Transverse colon (tissue), 4 donors: Measurements from ENCODE around the gene CMPK1. TPM values are rescaled to one million over a fixed set of nuclear protein-coding genes. Genes with fewer than 3 reads are reported as not detected.

Experiments used
- DNase-seq: peaks from one replicate; pipeline ENCODE4 v3.0.0-alpha.2; 2019
- H3K27ac ChIP-seq, 4 donors: fragments of 200-600 bp; sonication (generic); 2 replicates each; pipeline ENCODE4 v1.5.1; 2016 to 2018; ENCODE audit warnings: inconsistent platforms in 4 of 4
- H3K27me3 ChIP-seq: fragments of 200-600 bp; sonication (generic); 2 replicates; pipeline ENCODE4 v1.5.1; 2017; ENCODE audit warnings: inconsistent platforms
- H3K36me3 ChIP-seq, 4 donors: fragments of 200-600 bp; sonication (generic); 2 replicates each; pipeline ENCODE4 v1.5.1; 2017 to 2019; ENCODE audit warnings: inconsistent platforms in 4 of 4
- H3K4me1 ChIP-seq, 4 donors: fragments of 200-600 bp; sonication (generic); 2 replicates each; pipeline ENCODE4 v1.5.1; 2017 to 2020; ENCODE audit warnings: inconsistent platforms in 4 of 4
- H3K4me3 ChIP-seq, 4 donors: fragments of 200-600 bp; sonication (generic); 1 replicate in 1 of 4; 2 replicates in 3 of 4; pipeline versions ENCODE4 v1.5.1 to v1.6.1; 2017 to 2019; ENCODE audit warnings: inconsistent platforms in 4 of 4
- H3K9me3 ChIP-seq, 2 donors: fragments of 200-600 bp; sonication (generic); 2 replicates each; pipeline ENCODE4 v1.5.1; 2017 to 2019; ENCODE audit warnings: inconsistent platforms in 2 of 2
- CTCF ChIP-seq, 5 experiments: fragments of 200-600 bp in 3 of 5; fragments of 450-650 bp in 2 of 5; sonication (generic) in 3 of 5; IDR thresholded peaks; 1 replicate in 2 of 5; 2 replicates in 3 of 5; pipeline ENCODE4 v1.5.1; 2016 to 2017; ENCODE audit warnings: antibody characterized with exemption in 5 of 5, inconsistent platforms in 3 of 5, mild to moderate bottlenecking in 2 of 5, moderate library complexity in 1 of 5
- EP300 ChIP-seq: sonication (generic); formaldehyde crosslinking; IDR thresholded peaks from one replicate; pipeline ENCODE4 v1.6.1; 2017; ENCODE audit warnings: antibody characterized with exemption, low read depth
- POLR2A ChIP-seq: fragments of 450-650 bp; IDR thresholded peaks from one replicate; pipeline ENCODE4 v1.6.1; 2016; ENCODE audit warnings: antibody characterized with exemption, mild to moderate bottlenecking, moderate library complexity
- POLR2AphosphoS5 ChIP-seq, 3 donors: sonication (generic); formaldehyde crosslinking; IDR thresholded peaks; one replicate each; pipeline ENCODE4 v1.6.1; 2016; ENCODE audit warnings: antibody characterized with exemption in 3 of 3
- WGBS, 2 donors: methylation state at CpG; one replicate each; pipeline ENCODE4 v1.1.5; 2018; ENCODE audit warnings: low coverage in 1 of 2; 5-methylcytosine and 5-hydroxymethylcytosine counted together
- in situ Hi-C, 4 donors: fragments of 200-750 bp; cut with MboI; loops; one replicate each; pipeline versions ENCODE4 v1.15.0 to v1.15.1; 2017; ENCODE audit warnings: low sequenced_read_pairs in 3 of 4, low pct_ligation_motif_present in 1 of 4, low pct_unique_long_range_greater_than_20kb in 1 of 4
- intact Hi-C: fragments of 100-400 bp; cut with DNase I; formaldehyde crosslinking; loops from one replicate; pipeline ENCODE4 v1.15.1; 2023; ENCODE audit warnings: low total_unique reads
- total RNA-seq, 4 donors: library from RNA; depleted of rRNA; stranded (reverse); fragments of >200 nt; gene quantifications; one replicate each; pipeline ENCODE4 v1.1.0, GENCODE V29; 2016

CMPK1 gene
- total RNA-seq, 4 donors from 2014 or later: 71.6 to 162 (median 109) TPM

- peaks cover 5 to 15% (median 10%) of the 10 kb centered on the region in 4 donors for H3K4me1 ChIP-seq
- H3K27ac ChIP-seq: no peak overlapping the region
- WGBS, 2 donors: 57 to 63% methylated on average over 1 of the region's 1 CpG
- TF ChIP-seq POLR2AphosphoS5 (IDR thresholded peaks at IDR 0.05) (no peak), EP300 (no peak), CTCF (IDR thresholded peaks at IDR 0.05) (no peak), POLR2A (no peak)
- H3K27me3 ChIP-seq: no peaks in the 10 kb centered on the region
- in situ Hi-C loops: no loop called here
- no peaks in the 10 kb centered on the region for H3K9me3 ChIP-seq
- H3K4me3 ChIP-seq: no peak overlapping the region
- no peak for DNase-seq
- H3K36me3 ChIP-seq: peaks cover 0 to 4% (median 0%) of the 10 kb centered on the region in 4 donors
- intact Hi-C loops: no loop called here
Observed at GRCh38 chr1:47348246-47348645, 14.7 kb downstream of the CMPK1 start.

DNA sequence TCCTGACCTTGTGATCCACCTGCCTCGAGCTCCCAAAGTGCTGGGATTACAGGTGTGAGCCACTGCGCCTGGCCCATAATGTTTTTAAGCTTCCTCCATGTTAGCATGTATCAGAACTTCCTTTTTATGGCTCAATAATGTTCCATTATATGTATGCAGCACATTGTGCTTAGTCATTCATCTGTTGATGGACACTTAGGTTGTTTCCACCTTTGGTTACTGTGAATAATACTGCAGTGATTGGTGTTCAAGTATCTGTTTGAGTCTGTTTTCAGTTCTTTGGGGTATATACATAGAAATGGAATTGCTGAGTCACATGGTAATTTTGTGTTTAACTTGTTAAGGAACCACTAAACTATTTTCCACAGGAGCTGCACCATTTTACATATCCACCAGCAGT lies 17.7 kb downstream of the CMPK1 start:
- no peak for DNase-seq
- no peaks in the 10 kb centered on the region for H3K27me3 ChIP-seq
- H3K36me3 ChIP-seq: no peaks in the 10 kb centered on the region
- peaks cover 5 to 20% (median 10%) of the 10 kb centered on the region in 4 donors for H3K4me1 ChIP-seq
- H3K9me3 ChIP-seq: no peaks in the 10 kb centered on the region
- intact Hi-C loops (no loop called here), in situ Hi-C loops (no loop called here)
- H3K27ac ChIP-seq: no peak overlapping the region
- WGBS, 2 donors: 80 to 92% methylated on average over 1 to 2 of the region's 2 CpGs
- TF ChIP-seq POLR2AphosphoS5 (IDR thresholded peaks at IDR 0.05) (no peak), CTCF (IDR thresholded peaks at IDR 0.05) (no peak), POLR2A (no peak), EP300 (no peak)
- no peak overlapping the region for H3K4me3 ChIP-seq

DNA sequence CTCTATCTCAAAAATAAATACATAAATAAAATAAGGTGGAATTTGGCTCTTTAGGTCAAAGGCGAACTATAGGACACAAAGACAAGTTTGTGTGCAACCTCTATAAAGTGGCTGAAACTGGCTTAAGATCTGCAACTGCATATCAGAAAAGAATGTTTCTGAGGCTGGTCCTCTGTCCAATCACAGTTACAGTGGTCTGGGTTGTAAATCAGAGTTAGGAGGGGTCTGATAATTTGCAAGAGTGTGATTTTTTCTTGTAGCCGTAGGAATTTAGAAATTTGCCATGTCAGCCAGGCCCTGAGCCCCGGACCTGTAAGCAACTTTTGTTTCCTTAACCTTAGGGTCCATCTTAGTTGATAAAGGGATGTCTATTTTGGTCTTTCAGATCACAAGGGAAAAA lies 27.8 kb downstream of the CMPK1 start:
- Histone ChIP-seq H3K27ac (no peak overlapping the region), H3K4me1 (peaks cover 0 to 3% (median 0%) of the 10 kb centered on the region in 4 donors), H3K4me3 (no peak overlapping the region), H3K36me3 (no peaks in the 10 kb centered on the region), H3K27me3 (no peaks in the 10 kb centered on the region), H3K9me3 (no peaks in the 10 kb centered on the region)
- WGBS, 2 donors: 65 to 67% methylated on average over 2 to 3 of the region's 3 CpGs
- intact Hi-C loops: no loop called here
- no peak for DNase-seq
- TF ChIP-seq EP300 (no peak), CTCF (IDR thresholded peaks at IDR 0.05) (no peak), POLR2A (no peak), POLR2AphosphoS5 (IDR thresholded peaks at IDR 0.05) (no peak)
- in situ Hi-C loops: no loop called here

- no peak for DNase-seq
- no peak for TF ChIP-seq EP300
- TF ChIP-seq CTCF (IDR thresholded peaks at IDR 0.05): no peak
- no peak for TF ChIP-seq POLR2AphosphoS5 (IDR thresholded peaks at IDR 0.05)
- no peak for TF ChIP-seq POLR2A
- intact Hi-C loops (no loop called here), in situ Hi-C loops (no loop called here)
- Histone ChIP-seq H3K4me3 (no peak overlapping the region), H3K27ac (no peak overlapping the region), H3K27me3 (no peaks in the 10 kb centered on the region), H3K9me3 (no peaks in the 10 kb centered on the region), H3K36me3 (no peaks in the 10 kb centered on the region), H3K4me1 (no peaks in the 10 kb centered on the region)
- 97 to 100% methylated on average over 1 of the region's 1 CpG for WGBS, 2 donors
Observed at GRCh38 chr1:47362828-47363227, 29.2 kb downstream of the CMPK1 start.
